Measurements from ENCODE around the gene RNF5.
A peak's percentile ranks its signal among the peaks of the same experiment; 100 is the strongest.
"Not testable (repeated sequence)": the region's sequence is repeated elsewhere in the genome, so short reads cannot be mapped to it uniquely, and the experiment has no call there.

The RNF5 gene

DNA sequence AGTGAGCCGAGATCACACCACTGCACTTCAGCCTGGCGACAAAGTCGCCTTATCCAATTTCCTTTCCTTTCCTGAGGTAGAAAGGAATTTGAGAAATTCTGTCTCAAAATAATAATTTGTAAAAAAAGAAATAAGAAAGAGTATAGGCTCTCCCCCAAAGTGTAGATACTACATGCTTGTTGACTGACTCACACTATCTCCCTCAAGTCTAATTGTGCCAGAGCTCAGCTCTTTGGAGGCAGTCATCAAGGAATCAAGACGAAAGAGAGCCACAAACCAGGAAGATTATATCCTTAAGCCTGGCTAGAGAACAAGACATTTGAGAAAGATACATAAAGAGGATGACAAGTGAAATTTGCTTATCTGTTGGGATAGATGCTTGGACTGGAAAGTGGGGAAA lies 44.4 kb upstream of the RNF5 start:
- Mint-ChIP-seq H3K27ac (no peak overlapping the region), H3K4me3 (no peak overlapping the region), H3K36me3 (ENCODE audit: low read depth) (no peaks in the 10 kb centered on the region), H3K9me3 (no peaks in the 10 kb centered on the region), H3K27me3 (ENCODE audit: low read depth) (peaks cover 4% of the 10 kb centered on the region), H3K4me1 (peaks cover 12% of the 10 kb centered on the region)
- TF ChIP-seq, protein P1, sequence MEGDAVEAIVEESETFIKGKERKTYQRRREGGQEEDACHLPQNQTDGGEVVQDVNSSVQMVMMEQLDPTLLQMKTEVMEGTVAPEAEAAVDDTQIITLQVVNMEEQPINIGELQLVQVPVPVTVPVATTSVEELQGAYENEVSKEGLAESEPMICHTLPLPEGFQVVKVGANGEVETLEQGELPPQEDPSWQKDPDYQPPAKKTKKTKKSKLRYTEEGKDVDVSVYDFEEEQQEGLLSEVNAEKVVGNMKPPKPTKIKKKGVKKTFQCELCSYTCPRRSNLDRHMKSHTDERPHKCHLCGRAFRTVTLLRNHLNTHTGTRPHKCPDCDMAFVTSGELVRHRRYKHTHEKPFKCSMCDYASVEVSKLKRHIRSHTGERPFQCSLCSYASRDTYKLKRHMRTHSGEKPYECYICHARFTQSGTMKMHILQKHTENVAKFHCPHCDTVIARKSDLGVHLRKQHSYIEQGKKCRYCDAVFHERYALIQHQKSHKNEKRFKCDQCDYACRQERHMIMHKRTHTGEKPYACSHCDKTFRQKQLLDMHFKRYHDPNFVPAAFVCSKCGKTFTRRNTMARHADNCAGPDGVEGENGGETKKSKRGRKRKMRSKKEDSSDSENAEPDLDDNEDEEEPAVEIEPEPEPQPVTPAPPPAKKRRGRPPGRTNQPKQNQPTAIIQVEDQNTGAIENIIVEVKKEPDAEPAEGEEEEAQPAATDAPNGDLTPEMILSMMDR (IDR thresholded peaks at IDR 0.05; ENCODE audit: unreplicated experiment in 3 of 3) = no peak

DNA sequence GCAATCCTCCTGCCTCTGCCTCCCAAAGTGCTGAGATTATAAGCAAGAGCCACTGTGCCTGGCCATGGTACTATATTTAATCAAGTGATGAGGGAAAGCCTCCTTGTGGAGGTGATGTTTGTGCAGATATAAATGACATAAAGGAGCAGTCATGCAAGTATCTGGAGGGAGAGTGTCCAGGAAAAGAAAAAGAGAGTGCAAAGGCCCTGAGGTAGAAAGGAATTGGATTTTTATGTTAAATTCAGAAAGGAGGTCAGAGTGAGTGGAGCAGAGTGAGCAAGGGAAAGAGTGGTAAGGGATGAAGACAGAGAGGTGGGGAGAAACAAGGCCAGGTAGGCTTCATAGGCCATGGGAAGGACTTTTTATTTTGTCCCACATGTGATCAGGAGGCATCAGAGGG lies 40.8 kb upstream of the RNF5 start:
- TF ChIP-seq, protein P1 (IDR thresholded peaks at IDR 0.05; ENCODE audit: unreplicated experiment in 3 of 3) = no peak
- Mint-ChIP-seq H3K4me1 (peaks cover 4% of the 10 kb centered on the region), H3K4me3 (no peak overlapping the region), H3K27ac (no peak overlapping the region), H3K27me3 (ENCODE audit: low read depth) (peaks cover 8% of the 10 kb centered on the region), H3K36me3 (ENCODE audit: low read depth) (no peaks in the 10 kb centered on the region), H3K9me3 (no peaks in the 10 kb centered on the region)

DNA sequence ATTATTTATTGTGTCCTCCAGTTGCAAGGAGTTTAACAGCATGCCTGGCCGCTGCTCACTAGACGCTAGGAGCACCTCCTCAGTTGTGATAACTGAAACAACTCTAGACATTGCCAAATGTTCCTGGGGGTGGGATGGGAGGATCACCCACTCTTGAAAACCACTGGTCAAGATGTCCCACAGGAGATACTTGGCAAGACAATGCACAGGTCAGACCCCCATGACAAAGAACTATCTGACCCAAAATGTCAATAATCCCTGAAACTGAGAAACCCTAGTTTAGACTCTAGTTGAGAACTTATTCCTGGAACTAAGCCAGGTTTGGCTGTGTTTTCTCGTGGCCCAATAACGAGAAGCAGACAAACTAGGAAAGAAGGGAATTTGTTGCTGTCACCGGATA lies 38.6 kb upstream of the RNF5 start:
- peaks cover 4% of the 10 kb centered on the region for H3K4me1 Mint-ChIP-seq
- H3K27me3 Mint-ChIP-seq (ENCODE audit: low read depth) = peaks cover 8% of the 10 kb centered on the region
- H3K9me3 Mint-ChIP-seq = no peaks in the 10 kb centered on the region
- peak overlapping the region in 1 of 3 experiments; percentile 23 for H3K27ac Mint-ChIP-seq
- no peak overlapping the region for H3K4me3 Mint-ChIP-seq
- TF ChIP-seq, protein P1 (IDR thresholded peaks at IDR 0.05; ENCODE audit: unreplicated experiment in 3 of 3) = no peak
- no peaks in the 10 kb centered on the region for H3K36me3 Mint-ChIP-seq (ENCODE audit: low read depth)

DNA sequence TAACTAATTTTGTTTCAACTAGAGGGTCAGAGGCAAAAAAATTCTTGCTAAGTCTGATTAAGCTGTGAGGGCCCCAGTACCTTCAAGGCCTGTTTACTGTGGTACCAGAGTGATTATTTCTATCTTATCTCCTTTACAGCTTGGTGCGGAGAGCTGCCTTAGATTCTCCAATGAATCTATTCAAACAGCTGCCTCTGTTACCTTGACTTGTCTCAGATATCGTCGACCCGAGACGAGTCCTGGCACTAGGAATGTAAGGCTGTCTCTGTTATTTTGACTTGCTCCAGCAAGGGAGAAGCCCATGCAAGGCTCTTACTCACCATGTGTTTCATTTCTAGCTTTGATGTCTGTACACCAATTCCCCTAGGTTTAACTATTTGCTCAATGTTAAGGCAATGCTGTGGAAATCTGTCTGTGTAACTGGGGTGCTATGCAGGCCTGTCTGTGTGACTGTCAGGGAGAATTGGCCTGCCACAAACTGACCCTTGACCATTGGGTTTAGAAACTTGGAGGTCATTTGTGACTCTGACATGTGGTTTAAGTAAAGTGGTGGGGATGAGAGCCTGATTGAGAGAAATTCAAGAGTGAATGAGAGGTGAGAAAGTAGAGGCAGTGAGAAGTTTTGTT lies 37.7 kb upstream of the RNF5 start:
- no peak overlapping the region for H3K4me3 Mint-ChIP-seq
- peaks cover 8% of the 10 kb centered on the region for H3K27me3 Mint-ChIP-seq (ENCODE audit: low read depth)
- no peaks in the 10 kb centered on the region for H3K9me3 Mint-ChIP-seq

DNA sequence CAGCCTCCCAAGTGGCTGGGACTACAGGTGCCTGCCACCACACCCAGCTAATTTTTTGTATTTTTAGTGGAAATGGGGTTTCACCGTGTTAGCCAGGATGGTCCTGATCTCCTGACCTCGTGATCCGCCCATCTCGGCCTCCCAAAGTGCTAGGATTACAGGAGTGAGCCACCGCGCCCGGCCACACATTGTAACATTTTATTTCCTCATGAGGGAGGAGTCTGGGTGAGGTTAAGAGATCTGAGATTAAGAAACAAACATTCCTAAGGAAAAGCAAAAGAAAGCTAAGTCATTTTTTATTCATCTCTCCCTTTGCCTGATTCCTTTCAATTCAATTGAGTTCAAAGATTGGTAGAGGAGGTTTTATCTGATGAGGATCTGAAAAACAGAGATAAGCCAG lies 34.0 kb upstream of the RNF5 start:
- H3K27me3 Mint-ChIP-seq (ENCODE audit: low read depth); H3K9me3 Mint-ChIP-seq; H3K27ac Mint-ChIP-seq; H3K36me3 Mint-ChIP-seq (ENCODE audit: low read depth); H3K4me3 Mint-ChIP-seq: not testable (repeated sequence)
- peaks cover 11% of the 10 kb centered on the region for H3K4me1 Mint-ChIP-seq

More for the DNA sequence above, 37.7 kb upstream of the RNF5 start:
- Mint-ChIP-seq H3K4me1 (peaks cover 4% of the 10 kb centered on the region), H3K36me3 (ENCODE audit: low read depth) (no peaks in the 10 kb centered on the region), H3K27ac (peak overlapping the region in 2 of 3 experiments; percentile 28 to 48)
- TF ChIP-seq, protein P1 (IDR thresholded peaks at IDR 0.05; ENCODE audit: unreplicated experiment in 3 of 3) = no peak

DNA sequence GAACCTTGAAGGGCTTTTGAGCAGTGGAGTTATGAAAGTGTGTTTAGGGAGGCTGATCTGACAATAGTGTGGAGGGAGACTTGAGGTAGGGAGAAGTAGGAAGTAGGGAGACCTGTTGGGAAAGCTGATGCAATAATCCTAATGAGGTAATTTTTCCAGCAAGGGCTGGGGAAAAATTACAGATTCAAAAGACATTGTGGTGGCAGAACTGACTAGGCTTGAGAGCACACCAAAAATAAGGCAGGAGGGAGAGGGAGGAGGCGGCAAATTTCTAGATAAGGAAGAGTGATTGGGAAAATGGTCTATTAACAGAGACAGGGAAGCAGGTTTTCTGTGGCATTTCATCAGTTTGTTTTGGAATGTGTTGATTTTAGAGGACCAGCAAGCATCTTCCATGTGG lies 31.9 kb upstream of the RNF5 start:
- peaks cover 19% of the 10 kb centered on the region for H3K4me1 Mint-ChIP-seq
- peaks cover 6% of the 10 kb centered on the region for H3K36me3 Mint-ChIP-seq (ENCODE audit: low read depth)

More for the DNA sequence above, 31.9 kb upstream of the RNF5 start:
- TF ChIP-seq, protein P1 (IDR thresholded peaks at IDR 0.05; ENCODE audit: unreplicated experiment in 3 of 3) = no peak
- H3K27me3 Mint-ChIP-seq (ENCODE audit: low read depth) = peaks cover 11% of the 10 kb centered on the region
- H3K27ac Mint-ChIP-seq = peak overlapping the region in 2 of 3 experiments; percentile 11 to 38
- H3K9me3 Mint-ChIP-seq = no peaks in the 10 kb centered on the region
- peak overlapping the region in 2 of 3 experiments; percentile 0 to 38 for H3K4me3 Mint-ChIP-seq

Measured in nephron (organoid).